ENCODE measurements around the gene SGK2.
"Not testable (repeated sequence)": the region's sequence is repeated elsewhere in the genome, so short reads cannot be mapped to it uniquely, and the experiment has no call there.

SGK2 gene

DNA sequence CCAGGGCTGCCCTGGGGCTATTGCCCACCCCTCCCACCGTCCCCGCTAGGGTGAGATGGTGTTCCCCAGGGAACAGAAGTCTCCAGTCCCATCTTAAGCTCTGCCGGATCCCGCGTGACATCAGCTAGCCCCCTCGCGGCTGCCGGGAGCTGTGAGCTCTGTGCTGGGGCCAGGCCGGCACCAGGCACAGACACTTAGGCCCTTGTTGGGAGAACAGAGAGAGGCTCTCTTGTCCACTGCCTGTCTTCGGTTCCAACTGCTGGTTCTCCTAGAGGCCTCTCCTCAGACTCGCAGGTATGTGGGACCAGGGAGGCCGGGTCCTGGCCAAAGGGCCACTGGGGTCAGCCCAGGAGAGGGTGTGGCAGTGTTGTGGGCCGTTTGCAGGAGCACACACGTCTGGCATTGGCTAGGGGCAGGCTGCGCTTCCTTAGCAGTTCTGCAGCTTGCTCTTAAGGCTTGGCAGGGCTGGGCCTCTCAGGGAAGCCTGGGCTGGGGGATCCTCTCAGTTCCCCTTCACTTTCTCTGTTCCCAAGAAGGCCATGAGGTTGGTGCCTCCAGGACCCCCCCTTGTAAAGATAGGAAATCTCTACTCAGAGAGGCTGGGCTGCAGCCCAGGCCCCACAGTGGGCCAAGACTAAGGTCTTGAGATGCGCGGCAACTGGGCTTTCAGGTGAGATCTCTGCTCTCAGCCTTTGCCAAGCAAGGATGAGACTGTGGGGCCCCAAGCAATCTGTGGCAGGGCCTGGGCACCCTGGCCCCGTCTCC, 6.3 kb downstream of the SGK2 start:
- DNase-seq, result no peak

DNA sequence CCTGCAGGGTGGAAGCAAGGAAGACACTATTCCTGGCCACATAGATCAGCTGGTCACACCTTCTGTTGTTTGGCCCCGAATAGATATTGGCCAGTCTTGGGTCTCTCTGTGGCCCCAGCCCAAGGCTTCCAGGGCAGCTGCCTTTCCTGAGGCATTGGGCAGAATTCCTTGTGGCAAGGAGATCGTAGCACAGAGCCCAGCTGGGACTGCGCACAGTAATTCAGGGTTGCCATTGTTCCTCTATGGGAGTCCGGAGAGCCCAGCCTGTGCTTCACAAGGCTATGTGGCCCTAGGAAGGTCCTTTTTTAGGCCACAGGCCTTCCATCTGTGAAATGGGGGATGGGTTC, 6.9 kb downstream of the SGK2 start:
- DNase-seq, result no peak

DNA sequence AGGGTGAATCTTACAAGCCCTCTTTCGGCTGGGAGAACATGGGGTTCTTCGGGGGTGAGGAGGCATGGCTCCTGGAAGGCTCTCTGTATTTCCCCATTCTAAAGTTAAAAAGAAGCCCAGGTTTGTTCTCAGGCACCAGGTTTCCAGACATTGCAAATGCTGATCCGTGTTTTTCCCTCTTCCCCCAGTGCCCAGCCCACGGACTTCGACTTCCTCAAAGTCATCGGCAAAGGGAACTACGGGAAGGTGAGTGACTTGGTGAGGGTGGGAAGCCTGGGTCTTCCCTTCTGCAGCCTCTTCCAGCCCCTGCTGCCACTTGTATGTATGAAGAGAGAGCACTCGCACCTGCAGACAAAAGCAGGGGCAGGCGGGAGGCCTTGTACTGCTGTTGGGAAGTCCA, 8.7 kb downstream of the SGK2 start:
- no peak for DNase-seq

DNA sequence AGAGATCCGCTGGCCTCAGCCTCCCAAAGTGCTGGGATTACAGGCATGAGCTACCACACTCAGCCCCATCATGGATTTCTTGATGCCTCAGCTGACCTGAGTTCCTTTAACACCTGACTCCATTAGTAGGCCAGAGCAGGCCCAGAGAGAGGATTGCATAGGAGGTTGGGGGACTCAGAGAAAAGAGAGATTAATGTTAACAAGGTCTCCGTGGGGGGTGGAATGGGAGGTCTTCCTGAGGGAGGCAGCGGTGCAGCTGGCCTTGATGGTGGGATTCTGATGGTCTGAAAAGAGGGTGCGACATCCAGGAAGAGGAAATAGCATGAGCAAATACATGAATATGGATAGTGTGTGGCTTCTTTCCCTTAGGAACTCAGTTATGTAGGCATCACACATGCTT, 9.9 kb downstream of the SGK2 start:
- no peak for DNase-seq

DNA sequence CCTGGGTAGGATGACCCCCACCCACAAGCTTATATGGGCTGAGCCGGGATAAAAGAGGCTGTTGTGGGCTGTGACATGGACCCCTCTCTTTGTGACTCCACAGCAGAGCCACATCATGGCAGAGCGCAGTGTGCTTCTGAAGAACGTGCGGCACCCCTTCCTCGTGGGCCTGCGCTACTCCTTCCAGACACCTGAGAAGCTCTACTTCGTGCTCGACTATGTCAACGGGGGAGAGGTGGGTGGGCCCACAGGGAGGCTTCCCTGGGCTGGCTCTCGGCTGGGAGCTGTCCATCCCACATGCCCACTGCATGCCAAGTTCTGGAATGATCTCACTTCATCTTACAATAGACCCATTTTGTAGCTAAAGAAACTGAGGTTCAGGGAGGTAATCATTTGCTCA, 10.5 kb downstream of the SGK2 start:
- DNase-seq, result no peak

DNA sequence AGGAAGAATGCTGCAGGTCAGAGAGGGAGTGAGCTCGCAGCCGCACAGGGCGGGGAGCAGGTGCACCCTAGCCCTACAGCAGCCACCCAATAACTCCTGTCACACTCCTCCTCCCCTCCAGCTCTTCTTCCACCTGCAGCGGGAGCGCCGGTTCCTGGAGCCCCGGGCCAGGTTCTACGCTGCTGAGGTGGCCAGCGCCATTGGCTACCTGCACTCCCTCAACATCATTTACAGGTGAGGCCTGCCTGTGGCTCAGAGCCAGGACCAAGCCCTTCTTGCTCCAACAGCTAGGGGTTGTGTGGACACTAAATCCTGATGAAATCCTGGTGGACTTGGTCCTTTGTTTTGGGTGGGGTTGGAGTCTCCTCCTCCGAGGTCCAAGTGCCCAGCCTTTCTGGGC, 11.7 kb downstream of the SGK2 start:
- DNase-seq, result no peak

DNA sequence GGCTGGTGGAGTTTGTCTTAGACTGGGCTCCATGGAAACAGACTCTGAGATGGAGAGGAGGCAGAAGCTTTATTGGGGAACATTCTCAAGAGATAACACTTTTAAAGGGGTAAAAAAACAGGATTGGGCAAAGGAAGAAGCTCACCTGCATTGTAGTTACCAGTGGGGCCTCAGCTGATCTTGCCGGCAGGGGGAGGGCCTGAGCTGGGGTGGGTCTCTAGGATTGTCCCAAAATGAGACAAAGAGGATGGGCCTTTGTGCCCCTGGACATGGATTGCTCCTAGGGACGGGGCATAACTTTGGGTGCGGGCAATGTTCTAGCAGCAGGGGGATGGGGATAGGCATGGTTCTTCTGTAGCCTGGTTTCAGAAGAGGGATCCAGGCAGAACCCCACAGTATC, 12.5 kb downstream of the SGK2 start:
- no peak for DNase-seq

DNA sequence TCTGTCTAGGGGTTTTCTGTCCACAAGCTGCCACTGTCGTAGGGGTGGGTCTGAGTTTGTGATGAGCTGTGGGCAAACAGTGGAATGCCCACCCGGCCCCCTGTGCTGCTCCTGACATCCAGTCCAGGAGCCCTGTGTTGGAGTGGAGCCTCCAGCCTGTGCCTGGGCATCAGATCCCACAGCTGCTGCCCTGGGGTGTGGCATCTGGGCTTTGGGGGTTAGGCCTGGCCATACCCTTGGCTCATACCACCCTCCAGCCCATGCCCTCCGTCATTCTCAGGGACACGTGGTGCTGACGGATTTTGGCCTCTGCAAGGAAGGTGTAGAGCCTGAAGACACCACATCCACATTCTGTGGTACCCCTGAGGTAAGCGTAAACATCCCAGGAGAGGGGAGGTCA, 12.9 kb downstream of the SGK2 start:
- no peak for DNase-seq

DNA sequence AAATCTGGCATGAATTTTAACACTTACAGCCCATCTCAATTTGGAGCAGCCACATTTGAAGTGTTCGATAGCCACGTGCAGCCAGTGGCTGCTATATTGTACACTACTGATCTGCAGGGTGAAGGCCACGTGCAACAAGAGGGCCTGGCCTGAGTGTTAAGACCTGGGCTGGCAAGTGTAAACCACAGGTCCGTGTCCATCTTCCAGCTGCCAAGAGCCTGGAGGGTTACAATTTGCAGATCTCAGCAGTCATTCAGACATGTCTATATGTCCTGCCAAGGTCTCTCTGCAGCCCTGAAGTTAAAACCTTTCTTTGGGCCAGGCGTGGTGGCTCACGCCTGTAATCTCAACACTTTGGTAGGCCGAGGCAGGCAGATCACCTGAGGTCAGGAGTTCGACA, 14.1 kb downstream of the SGK2 start:
- DNase-seq, result no peak

DNA sequence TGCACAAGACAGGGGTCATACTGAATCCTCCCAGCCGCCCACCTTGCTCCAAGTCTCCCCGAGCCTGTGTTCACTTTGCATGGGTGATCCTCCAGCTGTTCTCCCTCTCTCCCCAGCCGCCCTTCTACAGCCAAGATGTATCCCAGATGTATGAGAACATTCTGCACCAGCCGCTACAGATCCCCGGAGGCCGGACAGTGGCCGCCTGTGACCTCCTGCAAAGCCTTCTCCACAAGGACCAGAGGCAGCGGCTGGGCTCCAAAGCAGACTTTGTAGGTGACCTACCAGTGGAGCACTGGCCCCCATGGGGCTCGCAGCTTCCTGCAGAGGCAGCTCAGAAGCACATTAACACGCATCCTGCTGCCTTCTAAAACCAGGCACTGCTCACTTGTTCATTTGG, 17.3 kb downstream of the SGK2 start:
- DNase-seq, result no peak

DNA sequence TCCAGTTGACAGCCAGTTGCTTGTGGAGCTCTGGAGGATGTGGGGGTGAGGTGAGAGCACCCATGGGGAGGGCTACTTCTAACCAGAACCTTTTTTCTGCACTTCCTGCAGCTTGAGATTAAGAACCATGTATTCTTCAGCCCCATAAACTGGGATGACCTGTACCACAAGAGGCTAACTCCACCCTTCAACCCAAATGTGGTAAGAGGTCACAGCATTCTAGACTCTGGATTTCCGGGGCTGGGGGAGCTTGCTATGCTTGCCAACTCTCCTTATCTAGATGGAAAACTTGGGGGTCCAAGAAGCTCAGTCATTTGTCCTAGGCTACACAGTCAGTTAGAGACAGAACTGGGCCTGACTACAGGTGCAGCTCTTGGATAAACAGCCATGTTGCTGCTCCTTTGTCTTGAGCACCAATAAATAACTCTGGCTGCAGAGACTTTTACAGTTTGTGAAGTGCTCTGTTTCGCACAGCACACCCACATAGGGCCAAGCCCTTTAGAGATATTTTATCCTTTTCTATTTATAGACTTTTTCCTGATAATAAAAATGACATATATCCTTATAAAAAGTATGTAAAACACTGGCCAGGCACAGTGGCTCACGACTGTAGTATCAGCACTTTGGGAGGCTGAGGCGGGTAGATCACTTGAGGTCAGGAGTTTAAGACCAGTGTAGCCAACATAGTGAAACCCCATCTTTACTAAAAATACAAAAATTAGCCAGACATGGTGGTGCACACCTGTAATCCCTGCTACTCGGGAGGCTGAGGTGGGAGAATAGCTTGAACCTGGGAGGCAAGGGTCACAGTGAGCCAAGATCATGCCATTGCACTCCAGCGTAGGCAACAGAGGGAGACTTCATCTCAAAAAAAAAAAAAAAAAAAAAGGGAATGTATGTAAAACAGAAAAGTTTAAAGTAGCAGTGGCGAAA, 21.3 kb downstream of the SGK2 start:
- no peak for DNase-seq

DNA sequence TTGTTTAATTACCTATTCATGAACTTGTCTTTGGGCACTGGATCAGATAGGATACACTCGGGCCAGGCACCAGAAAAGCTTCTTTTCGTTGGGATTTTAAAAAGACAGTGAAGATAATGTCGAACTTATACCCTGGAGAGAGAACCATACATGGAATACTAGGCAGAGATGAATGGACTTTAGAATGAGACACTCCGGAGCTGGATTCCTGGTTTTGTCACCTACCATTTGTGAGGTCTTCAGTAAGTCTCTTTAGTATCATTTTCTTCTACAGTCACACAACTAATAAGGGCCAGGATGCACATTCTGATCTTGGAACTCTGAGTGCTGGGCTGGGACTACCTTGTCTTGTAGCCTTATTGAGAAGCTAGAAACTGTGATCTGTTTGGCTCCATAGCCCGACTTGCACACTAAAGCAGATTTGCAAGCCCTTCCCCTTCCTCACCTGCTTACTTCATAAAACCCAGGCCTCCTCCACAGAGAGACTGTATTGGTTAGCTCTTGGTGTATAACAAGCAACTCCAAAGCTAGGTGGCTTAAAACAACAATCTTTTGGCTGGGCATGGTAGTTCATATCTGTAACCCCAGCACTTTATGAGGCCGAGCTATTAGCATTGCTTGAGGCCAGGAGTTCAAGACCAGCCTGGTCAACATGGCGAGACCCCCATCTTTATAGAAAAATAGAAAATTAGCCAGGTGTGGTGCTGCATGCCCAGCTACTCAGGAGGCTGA, 24.5 kb downstream of the SGK2 start:
- no peak for DNase-seq

DNA sequence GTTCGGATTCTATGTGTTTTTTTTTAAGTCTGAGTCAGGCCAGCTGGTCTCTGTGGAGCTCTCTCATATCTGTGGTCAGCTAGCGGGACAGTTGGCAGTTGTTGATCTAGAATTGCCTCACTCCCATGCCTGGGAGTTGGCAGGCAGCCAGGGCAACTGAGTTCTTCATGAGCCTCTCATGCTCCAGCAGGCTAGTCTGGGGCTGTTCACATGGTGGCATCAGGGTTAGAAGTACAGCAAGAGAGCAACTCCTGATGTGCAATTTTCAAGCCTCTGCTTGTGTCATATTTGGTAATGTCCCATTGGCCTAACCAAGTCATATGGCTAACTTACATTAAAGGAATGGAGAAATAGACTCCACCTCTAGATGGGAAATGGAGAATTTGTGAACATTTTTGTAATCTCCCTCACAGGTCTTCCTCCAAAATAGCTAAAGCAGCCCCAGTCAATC, 25.2 kb downstream of the SGK2 start:
- no peak for DNase-seq

DNA sequence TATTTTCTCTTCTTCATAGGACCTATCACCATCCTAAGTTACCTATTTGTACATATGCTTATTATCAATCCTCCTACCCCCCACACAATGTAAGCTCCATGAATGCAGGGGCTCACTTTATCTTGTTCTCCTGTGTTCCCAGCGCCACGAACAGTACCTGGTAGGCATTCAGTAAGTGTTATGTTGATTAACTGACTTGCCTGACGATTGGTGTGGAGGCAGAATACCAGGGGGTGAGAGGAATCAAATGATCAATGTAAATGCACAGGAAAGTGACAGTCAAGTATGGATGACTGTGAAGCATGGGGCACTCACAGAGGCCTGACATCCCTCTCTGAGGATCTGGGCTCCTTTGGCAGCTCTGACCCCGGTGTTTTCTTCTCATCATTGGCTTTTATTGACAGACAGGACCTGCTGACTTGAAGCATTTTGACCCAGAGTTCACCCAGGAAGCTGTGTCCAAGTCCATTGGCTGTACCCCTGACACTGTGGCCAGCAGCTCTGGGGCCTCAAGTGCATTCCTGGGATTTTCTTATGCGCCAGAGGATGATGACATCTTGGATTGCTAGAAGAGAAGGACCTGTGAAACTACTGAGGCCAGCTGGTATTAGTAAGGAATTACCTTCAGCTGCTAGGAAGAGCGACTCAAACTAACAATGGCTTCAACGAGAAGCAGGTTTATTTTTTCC, 25.8 kb downstream of the SGK2 start:
- DNase-seq, result no peak

DNA sequence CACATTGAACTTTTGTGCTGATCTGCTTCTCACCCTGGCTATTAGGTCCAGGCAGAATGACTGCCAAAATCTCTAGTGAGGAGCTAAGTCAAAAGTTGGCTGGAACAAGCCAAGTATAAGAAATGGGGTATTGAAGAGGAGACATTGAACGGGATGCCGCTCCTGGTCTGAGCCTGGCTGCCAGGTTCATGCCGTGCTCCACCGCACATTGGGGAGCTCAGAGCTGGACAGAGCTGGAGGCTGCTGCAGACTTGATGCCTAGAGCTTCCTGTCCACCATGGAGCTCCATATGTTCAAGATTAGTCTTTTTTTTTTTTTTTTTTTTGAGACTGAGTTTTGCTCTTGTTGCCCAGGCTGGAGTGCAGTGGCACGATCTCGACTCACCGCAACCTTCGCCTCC, 27.8 kb downstream of the SGK2 start:
- DNase-seq, result no peak

DNA sequence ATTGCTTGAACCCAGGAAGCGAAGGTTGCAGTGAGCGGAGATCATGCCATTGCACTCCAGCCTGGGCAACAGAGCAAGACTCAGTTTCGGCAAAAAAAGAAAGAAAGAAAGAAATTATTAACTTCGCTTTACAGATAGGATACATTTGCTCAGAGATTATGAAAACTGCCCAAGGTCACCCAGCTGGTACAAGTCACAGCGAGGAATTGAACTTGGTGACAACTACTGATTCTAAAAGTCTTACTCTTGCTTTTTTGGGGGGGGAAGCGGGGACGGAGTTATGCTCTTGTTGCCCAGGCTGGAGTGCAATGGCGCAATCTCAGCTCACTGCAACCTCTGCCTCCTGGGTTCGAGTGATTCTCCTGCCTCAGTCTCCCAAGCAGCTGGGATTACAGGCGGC, 29.7 kb downstream of the SGK2 start:
- DNase-seq, result not testable (repeated sequence)

DNA sequence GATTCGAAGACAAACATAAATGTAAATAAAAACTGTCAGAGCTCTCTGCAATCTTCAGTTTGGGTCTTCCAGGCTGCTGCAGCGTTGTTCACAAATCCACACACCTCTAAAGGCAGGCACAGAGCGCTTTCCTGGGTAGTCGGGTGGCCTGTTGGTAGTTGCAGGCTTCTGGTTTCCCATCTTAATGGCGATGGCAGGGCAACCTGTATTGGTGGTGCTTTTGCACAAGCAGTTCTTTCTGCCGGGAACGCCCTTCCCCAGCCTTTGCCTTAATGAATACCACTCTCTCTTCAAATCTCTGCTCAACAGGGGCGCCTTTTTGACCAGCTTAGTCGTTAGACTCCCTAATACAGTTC, 31.2 kb downstream of the SGK2 start:
- DNase-seq, result no peak

DNA sequence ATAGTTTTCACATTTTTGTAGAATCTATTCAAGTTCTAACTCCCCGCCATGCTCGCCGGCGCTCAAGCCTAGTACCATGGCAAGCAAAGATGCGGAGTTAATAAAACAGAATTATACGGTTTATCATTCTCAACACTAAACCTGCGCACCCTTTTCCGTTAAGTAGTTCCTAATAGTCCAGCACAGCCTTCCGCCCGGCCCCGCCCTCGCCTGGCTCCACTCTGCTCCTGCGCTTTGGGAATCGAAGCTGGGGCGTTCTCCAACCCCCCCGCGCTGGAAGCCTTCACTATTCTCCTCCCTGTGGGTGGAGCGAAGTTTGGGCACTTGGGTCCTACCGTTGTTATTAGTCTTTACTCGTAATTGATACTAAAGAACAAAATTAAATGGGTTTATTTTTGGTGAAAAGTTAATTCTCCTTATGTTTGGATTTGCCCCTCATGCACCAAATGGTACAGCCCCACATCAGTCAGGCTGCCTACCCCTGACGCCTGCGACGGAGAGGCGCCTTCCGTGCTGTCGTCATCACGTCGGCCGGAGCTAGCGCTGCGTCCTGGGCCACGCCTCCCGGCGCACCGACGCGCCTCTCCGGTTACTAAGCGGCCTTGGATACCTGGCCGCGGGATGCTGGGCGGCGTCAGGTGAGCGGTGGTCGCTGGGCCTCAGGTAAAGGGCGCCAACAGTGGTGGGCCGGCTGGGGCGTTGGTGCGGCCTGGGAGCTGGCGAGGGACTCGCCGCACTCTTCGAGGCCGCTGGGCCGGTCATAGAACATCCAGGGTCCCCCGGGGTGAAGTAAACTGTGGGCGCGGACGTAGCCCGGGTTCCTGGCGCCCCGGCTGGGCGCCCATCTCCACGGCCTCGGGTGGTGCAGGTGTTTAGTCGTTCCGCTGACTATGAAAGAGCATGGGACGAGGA, 31.8 kb downstream of the SGK2 start, which contains the start of gene IFT52:
Gene IFT52, plus strand, starts transcription at position 546 of the 912 bp plus-strand sequence. CDS start 3,762 bp downstream, outside the sequence.
- peak; percentile 88 for DNase-seq

DNA sequence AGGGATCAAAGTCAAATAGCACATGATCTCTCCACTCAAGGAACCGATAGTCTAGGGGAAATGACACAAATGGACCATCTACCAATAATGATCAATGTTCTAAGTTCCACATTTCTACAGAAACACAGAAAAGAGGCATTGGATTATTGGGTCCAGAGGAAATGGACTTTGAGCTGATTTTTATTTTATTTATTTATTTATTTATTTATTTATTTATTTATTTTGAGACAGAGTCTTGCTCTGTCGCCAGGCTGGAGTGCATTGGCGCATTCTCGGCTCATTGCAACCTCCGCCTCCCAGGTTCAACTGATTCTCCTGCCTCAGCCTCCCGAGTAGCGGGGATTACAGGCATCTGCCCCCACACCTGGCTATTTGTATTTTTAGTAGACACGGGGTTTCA, 43.1 kb downstream of the SGK2 start:
- DNase-seq, result not testable (repeated sequence)

DNA sequence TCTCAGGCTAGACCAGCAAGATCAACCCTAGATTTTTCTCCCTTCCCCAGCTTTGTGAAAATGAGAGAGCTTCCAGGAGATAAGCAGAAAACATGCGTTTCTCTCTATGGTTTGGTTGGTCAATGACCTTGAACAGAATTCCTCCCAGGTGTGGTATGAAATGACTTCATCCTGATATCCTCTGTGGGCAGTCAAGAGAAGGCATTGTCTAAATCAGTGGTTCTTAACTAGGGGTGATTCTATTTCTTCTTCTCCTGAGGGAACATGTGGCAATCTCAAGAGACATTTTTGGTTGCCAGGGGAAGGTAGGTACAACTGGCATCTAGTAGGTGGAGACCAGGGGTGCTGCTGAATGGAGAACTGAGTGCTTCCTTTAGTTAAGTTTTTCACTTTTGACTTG, 44.3 kb downstream of the SGK2 start:
- DNase-seq, result no peak

DNA sequence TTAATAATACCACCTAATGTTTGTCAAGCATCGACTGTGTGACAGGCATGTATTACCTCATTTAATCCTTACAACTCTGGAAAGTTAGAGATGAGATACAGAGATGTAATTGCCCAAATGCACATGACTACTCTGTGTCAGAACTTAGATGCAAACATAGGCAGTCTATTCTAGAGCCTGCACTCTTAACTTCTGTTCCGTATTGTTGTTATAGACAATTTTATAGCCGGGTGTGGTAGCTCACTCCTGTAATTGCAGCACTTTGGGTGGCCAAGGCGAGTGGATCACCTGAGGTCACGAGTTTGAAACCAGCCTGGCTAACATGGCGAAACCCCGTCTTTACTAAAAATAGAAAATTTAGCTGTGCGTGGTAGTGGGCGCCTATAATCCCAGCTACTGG, 46.9 kb downstream of the SGK2 start:
- no peak for DNase-seq

DNA sequence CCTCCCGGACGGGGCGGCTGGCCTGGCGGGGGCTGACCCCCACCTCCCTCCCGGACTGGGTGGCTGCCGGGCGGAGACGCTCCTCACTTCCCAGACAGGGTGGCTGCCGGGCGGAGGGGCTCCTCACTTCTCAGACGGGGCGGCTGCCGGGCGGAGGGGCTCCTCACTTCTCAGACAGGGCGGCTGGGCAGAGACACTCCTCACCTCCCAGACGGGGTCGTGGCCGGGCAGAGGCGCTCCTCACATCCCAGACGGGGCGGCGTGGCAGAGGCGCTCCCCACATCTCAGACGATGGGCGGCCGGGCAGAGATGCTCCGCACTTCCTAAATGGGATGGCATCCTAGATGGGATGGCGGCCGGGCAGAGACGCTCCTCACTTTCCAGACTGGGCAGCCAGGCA, 48.5 kb downstream of the SGK2 start:
- not testable (repeated sequence) for DNase-seq

All from CD4-positive, alpha-beta T cell treated with Interleukin-21 for 1 hour (primary cell).